Neural crest cell (in vitro differentiated cells): ENCODE results near the gene PRKG1. TPM values are rescaled to one million over a fixed set of nuclear protein-coding genes. Genes with fewer than 3 reads are reported as not detected.

ENCODE experiments used
- DNase-seq: peaks from one replicate; pipeline ENCODE4 v3.0.0; 2021; ENCODE audit warnings: low read depth, mixed read lengths, low spot score
- H3K27ac Mint-ChIP-seq: one replicate; pipeline ENCODE4 v1.8.0; 2021; ENCODE audit warnings: mild to moderate bottlenecking, mixed read lengths; ENCODE audit not compliant: unreplicated experiment
- H3K27me3 Mint-ChIP-seq: 2 replicates; pipeline ENCODE4 v1.8.0; 2021; ENCODE audit warnings: low read depth, mild to moderate bottlenecking, mixed read lengths
- H3K36me3 Mint-ChIP-seq: 2 replicates; pipeline ENCODE4 v1.8.0; 2021; ENCODE audit warnings: low read depth, mild to moderate bottlenecking, mixed read lengths
- H3K4me1 Mint-ChIP-seq: 2 replicates; pipeline ENCODE4 v1.8.0; 2021; ENCODE audit warnings: mixed read lengths
- H3K4me3 Mint-ChIP-seq: one replicate; pipeline ENCODE4 v1.8.0; 2021; ENCODE audit warnings: mild to moderate bottlenecking, mixed read lengths
- H3K9me3 Mint-ChIP-seq: 2 replicates; pipeline ENCODE4 v1.8.0; 2021; ENCODE audit warnings: mixed read lengths
- CTCF ChIP-seq: fragments of 200-600 bp; sonication (generic); conservative IDR thresholded peaks from 2 replicates; pipeline ENCODE4 v1.5.0; 2021; ENCODE audit warnings: antibody characterized with exemption, mild to moderate bottlenecking
- total RNA-seq: library from RNA; stranded (reverse); gene quantifications from 2 replicates; pipeline ENCODE4 v1.2.1, GENCODE V29; 2021

The PRKG1 gene
- total RNA-seq, 1 donor from 2014 or later, result 4.4 TPM

DNA sequence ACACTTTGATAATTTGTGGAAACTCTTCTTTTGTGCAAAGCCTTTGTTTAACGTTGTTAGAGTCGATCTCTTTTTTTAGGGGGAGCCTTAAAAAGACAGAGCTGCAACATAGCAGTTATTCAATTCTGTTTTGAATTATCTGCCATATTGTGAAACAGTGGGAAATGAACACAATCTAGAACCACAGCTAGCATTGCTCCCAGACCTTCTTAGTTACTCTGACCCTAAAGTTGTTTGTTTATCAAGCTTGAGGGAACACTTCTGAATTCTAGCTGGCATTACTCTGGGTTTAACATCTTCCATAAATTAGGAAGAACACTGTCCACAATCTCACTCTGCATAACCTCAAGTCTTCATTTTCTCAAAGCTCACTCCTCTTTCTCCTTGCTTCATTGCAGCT lies 217.7 kb downstream of the PRKG1 start:
- H3K27ac Mint-ChIP-seq, result no peak overlapping the region

GRCh38 chr10:51297438-51297837 lies 223.2 kb downstream of the PRKG1 start:
- Mint-ChIP-seq H3K4me1 (peaks cover 29% of the 10 kb centered on the region), H3K27ac (no peak overlapping the region), H3K4me3 (no peak overlapping the region), H3K36me3 (peaks cover 2% of the 10 kb centered on the region), H3K9me3 (peaks cover 6% of the 10 kb centered on the region), H3K27me3 (no peaks in the 10 kb centered on the region)
- no peak for TF ChIP-seq CTCF
- no peak for DNase-seq

More for the DNA sequence above, 217.7 kb downstream of the PRKG1 start:
- Mint-ChIP-seq H3K9me3 (peaks cover 6% of the 10 kb centered on the region), H3K27me3 (no peaks in the 10 kb centered on the region), H3K4me1 (peaks cover 6% of the 10 kb centered on the region), H3K4me3 (no peak overlapping the region), H3K36me3 (peaks cover 2% of the 10 kb centered on the region)
- DNase-seq, result no peak
- TF ChIP-seq CTCF, result no peak

- Mint-ChIP-seq H3K36me3 (no peaks in the 10 kb centered on the region), H3K4me1 (peaks cover 29% of the 10 kb centered on the region), H3K9me3 (no peaks in the 10 kb centered on the region), H3K27me3 (no peaks in the 10 kb centered on the region), H3K4me3 (peak overlapping the region; percentile 50), H3K27ac (peak overlapping the region; percentile 92)
- no peak for DNase-seq
- TF ChIP-seq CTCF, result no peak
These were observed 226.5 kb downstream of the PRKG1 start for GRCh38 chr10:51300617-51301304.

- no peak for TF ChIP-seq CTCF
- H3K4me1 Mint-ChIP-seq, result peaks cover 26% of the 10 kb centered on the region
- H3K27ac Mint-ChIP-seq, result peak overlapping the region; percentile 89
- H3K9me3 Mint-ChIP-seq, result no peaks in the 10 kb centered on the region
- no peak overlapping the region for H3K4me3 Mint-ChIP-seq
- no peak for DNase-seq
- H3K36me3 Mint-ChIP-seq, result no peaks in the 10 kb centered on the region
- no peaks in the 10 kb centered on the region for H3K27me3 Mint-ChIP-seq
These were observed 227.4 kb downstream of the PRKG1 start for GRCh38 chr10:51301644-51302043.

- Mint-ChIP-seq H3K9me3 (no peaks in the 10 kb centered on the region), H3K27ac (no peak overlapping the region), H3K4me3 (no peak overlapping the region), H3K4me1 (peaks cover 21% of the 10 kb centered on the region), H3K36me3 (no peaks in the 10 kb centered on the region), H3K27me3 (no peaks in the 10 kb centered on the region)
- no peak for DNase-seq
- no peak for TF ChIP-seq CTCF
These were observed 228.0 kb downstream of the PRKG1 start for GRCh38 chr10:51302316-51302715.
